DND-41 (cell line): Measurements from ENCODE around the gene MDK.

Experiments used
- ATAC-seq: fragments of 200-7000 bp; cut with Tn5 transposase; 3 replicates; pipeline ENCODE4 v1.9.1; 2021; ENCODE audit warnings: low read depth; ENCODE audit not compliant: insufficient read depth
- DNase-seq: peaks from one replicate; pipeline ENCODE4 v3.0.0-alpha.2; 2020
- H2AFZ ChIP-seq: 2 replicates; pipeline ENCODE4 v1.6.0; 2012; ENCODE audit warnings: low read depth, low read length
- H3K27ac ChIP-seq: 2 replicates; pipeline ENCODE4 v1.5.1; 2012; ENCODE audit warnings: low read length, inconsistent platforms
- H3K27me3 ChIP-seq: fragments of 200-600 bp; sonication (generic); 2 replicates; pipeline ENCODE4 v1.6.0; 2012; ENCODE audit warnings: low read length, mild to moderate bottlenecking, inconsistent platforms; ENCODE audit not compliant: insufficient read depth, poor library complexity
- H3K36me3 ChIP-seq: 2 replicates; pipeline ENCODE4 v1.5.1; 2012; ENCODE audit warnings: low read length, inconsistent platforms; ENCODE audit not compliant: insufficient read depth
- H3K4me1 ChIP-seq: 2 replicates; pipeline ENCODE4 v1.5.1; 2012; ENCODE audit warnings: mild to moderate bottlenecking, low read length; ENCODE audit not compliant: insufficient read depth
- H3K4me2 ChIP-seq: 2 replicates; pipeline ENCODE4 v1.6.0; 2012; ENCODE audit warnings: mild to moderate bottlenecking, moderate library complexity, low read length, inconsistent platforms; ENCODE audit not compliant: insufficient read depth
- H3K4me3 ChIP-seq, 2 experiments: fragments of 200-600 bp in 1 of 2; shearing (Covaris generic) in 1 of 2; 2 replicates each; pipeline ENCODE4 v1.5.1; 2012 to 2016; ENCODE audit warnings: inconsistent platforms in 2 of 2, low read length in 2 of 2, mild to moderate bottlenecking in 2 of 2, low read depth in 1 of 2, moderate library complexity in 1 of 2
- H3K79me2 ChIP-seq: 2 replicates; pipeline ENCODE4 v1.6.0; 2012; ENCODE audit warnings: low read length, inconsistent platforms; ENCODE audit not compliant: insufficient read depth
- H3K9ac ChIP-seq: 2 replicates; pipeline ENCODE4 v1.6.0; 2012; ENCODE audit warnings: low read depth, mild to moderate bottlenecking, inconsistent platforms, low read length, moderate library complexity
- H3K9me3 ChIP-seq: 2 replicates; pipeline ENCODE4 v1.5.1; 2012; ENCODE audit warnings: low read length, moderate library complexity, mild to moderate bottlenecking, inconsistent platforms; ENCODE audit not compliant: insufficient read depth, severe bottlenecking
- H4K20me1 ChIP-seq: 2 replicates; pipeline ENCODE4 v1.6.0; 2012; ENCODE audit warnings: low read length; ENCODE audit not compliant: insufficient read depth
- EZH2 ChIP-seq: IDR thresholded peaks from 3 replicates; pipeline ENCODE4 v1.6.1; 2012; ENCODE audit warnings: borderline replicate concordance, low read depth, mild to moderate bottlenecking, moderate library complexity, low read length, inconsistent platforms; ENCODE audit not compliant: severe bottlenecking
- TF ChIP-seq, protein P1 (sequence below): IDR thresholded peaks from 2 replicates; pipeline ENCODE4 v1.5.1; 2012; ENCODE audit warnings: borderline replicate concordance, low read length, moderate library complexity, mild to moderate bottlenecking; ENCODE audit not compliant: poor library complexity, severe bottlenecking; ENCODE audit errors: extremely low read depth

The MDK gene

DNA sequence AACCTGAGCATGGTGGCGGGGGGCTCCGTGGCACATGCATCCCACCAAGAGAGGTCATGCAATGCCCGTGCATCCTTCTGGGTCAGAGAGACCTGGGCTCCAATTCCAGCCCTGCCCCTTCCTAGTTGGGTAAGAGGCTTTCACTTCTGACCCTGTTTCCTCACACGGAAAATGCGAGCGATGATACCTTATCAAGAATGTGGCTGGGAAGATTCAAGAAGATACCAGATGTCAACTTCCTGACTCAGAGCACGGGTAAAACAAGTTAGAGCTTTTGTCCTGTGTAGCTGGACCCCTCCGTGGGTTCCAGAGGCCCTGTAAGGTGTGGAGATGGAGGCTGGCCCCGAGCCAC is 42.9 kb upstream of the MDK start:
- no peak overlapping the region for H2AFZ ChIP-seq
- H3K36me3 ChIP-seq, result no peaks in the 10 kb centered on the region
- H3K9me3 ChIP-seq, result no peaks in the 10 kb centered on the region
- H3K4me3 ChIP-seq, result no peak overlapping the region
- no peak overlapping the region for H3K27ac ChIP-seq
- no peaks in the 10 kb centered on the region for H3K79me2 ChIP-seq
- no peak overlapping the region for H3K9ac ChIP-seq
- H4K20me1 ChIP-seq, result peaks cover 6% of the 10 kb centered on the region; the same call in 1 of the 2 replicates
- H3K4me1 ChIP-seq, result peaks cover 26% of the 10 kb centered on the region
- no peak overlapping the region for H3K4me2 ChIP-seq
- ATAC-seq (no peak), DNase-seq (no peak)
- TF ChIP-seq, protein P1, sequence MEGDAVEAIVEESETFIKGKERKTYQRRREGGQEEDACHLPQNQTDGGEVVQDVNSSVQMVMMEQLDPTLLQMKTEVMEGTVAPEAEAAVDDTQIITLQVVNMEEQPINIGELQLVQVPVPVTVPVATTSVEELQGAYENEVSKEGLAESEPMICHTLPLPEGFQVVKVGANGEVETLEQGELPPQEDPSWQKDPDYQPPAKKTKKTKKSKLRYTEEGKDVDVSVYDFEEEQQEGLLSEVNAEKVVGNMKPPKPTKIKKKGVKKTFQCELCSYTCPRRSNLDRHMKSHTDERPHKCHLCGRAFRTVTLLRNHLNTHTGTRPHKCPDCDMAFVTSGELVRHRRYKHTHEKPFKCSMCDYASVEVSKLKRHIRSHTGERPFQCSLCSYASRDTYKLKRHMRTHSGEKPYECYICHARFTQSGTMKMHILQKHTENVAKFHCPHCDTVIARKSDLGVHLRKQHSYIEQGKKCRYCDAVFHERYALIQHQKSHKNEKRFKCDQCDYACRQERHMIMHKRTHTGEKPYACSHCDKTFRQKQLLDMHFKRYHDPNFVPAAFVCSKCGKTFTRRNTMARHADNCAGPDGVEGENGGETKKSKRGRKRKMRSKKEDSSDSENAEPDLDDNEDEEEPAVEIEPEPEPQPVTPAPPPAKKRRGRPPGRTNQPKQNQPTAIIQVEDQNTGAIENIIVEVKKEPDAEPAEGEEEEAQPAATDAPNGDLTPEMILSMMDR, result no peak
- no peak for TF ChIP-seq EZH2
- peaks cover 20% of the 10 kb centered on the region for H3K27me3 ChIP-seq

- Histone ChIP-seq H2AFZ (no peak overlapping the region), H4K20me1 (peaks cover under 1% of the 10 kb centered on the region; the same call in 1 of the 2 replicates), H3K9ac (no peak overlapping the region), H3K27me3 (peaks cover 15% of the 10 kb centered on the region), H3K27ac (no peak overlapping the region), H3K4me1 (peaks cover 23% of the 10 kb centered on the region), H3K9me3 (no peaks in the 10 kb centered on the region), H3K36me3 (no peaks in the 10 kb centered on the region), H3K79me2 (no peaks in the 10 kb centered on the region), H3K4me3 (no peak overlapping the region), H3K4me2 (no peak overlapping the region)
- DNase-seq, result no peak
- no peak for TF ChIP-seq EZH2
- TF ChIP-seq, protein P1, result no peak
- ATAC-seq, result no peak
Measured at GRCh38 chr11:46338988-46339666, 42.3 kb upstream of the MDK start.

DNA sequence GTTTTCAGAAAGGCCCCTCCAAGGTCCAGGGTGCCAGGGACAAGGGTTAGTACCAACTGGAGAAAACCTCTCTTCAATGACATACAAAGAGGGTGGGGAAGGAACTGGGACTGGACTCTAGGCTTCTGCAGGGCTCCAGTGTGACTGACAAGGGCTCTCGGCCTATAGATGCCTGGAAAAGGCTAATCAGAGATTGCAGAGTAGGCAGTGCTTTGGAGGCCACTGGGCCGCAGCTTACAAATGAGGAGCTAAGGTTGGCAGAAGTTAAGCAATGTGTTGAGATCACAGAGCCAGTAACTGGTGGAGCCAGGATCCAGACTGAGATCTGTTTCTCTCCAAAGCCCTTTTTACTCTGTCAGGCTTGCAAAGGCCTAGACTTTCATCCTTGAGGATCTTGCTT is 41.7 kb upstream of the MDK start:
- Histone ChIP-seq H3K36me3 (no peaks in the 10 kb centered on the region), H2AFZ (no peak overlapping the region), H3K9me3 (no peaks in the 10 kb centered on the region), H3K4me2 (no peak overlapping the region), H3K27ac (no peak overlapping the region), H3K9ac (no peak overlapping the region), H3K4me3 (no peak overlapping the region), H3K27me3 (peaks cover 8% of the 10 kb centered on the region), H3K79me2 (no peaks in the 10 kb centered on the region), H3K4me1 (peaks cover 23% of the 10 kb centered on the region), H4K20me1 (no peaks in the 10 kb centered on the region)
- no peak for DNase-seq
- no peak for ATAC-seq
- TF ChIP-seq EZH2, result no peak
- TF ChIP-seq, protein P1, result no peak

GRCh38 chr11:46341454-46341853 is 40.0 kb upstream of the MDK start:
- Histone ChIP-seq H3K9me3 (no peaks in the 10 kb centered on the region), H3K9ac (peak overlapping the region; percentile 20), H3K4me3 (no peak overlapping the region), H3K4me2 (peak overlapping the region; percentile 33; the same call in 1 of the 2 replicates), H4K20me1 (no peaks in the 10 kb centered on the region), H3K79me2 (no peaks in the 10 kb centered on the region), H2AFZ (peak overlapping the region; percentile 75), H3K4me1 (peaks cover 27% of the 10 kb centered on the region), H3K36me3 (no peaks in the 10 kb centered on the region), H3K27ac (peak overlapping the region; percentile 72), H3K27me3 (no peaks in the 10 kb centered on the region)
- ATAC-seq (no peak), DNase-seq (no peak)
- TF ChIP-seq, protein P1, result no peak
- no peak for TF ChIP-seq EZH2
